GM21423 (cell line): Measurements from ENCODE around the gene OR5M10.
"Not testable (repeated sequence)": the region's sequence is repeated elsewhere in the genome, so short reads cannot be mapped to it uniquely, and the experiment has no call there.

ENCODE experiments used
- ATAC-seq: cut with Tn5 transposase; IDR thresholded peaks from one replicate; pipeline ENCODE4 v1.9.1; 2021; ENCODE audit warnings: mild to moderate bottlenecking, moderate library complexity; ENCODE audit not compliant: unreplicated experiment

OR5M10 gene

DNA sequence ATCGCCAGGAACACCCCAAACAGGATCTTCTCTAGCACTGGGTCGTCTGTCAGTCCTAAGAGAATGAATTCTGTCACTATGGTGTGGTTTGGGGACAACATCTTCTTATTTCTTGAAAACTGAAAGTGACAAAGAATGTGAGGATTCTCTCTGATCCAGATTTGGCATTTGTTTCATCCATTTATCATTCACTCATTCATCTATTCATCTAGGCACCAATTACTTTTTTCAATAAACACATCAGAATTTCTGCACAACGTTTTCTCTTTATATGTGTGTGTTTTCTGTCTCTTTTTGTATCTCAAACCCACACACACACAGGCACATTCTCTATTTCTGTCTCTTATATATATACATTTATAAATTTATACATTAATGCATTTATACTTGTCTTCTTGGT lies at the start of gene OR5M10:
Gene OR5M10 (minus strand): TSS at position 101 of the 400 bp plus-strand sequence. CDS start 0 bp downstream, at position 101.
- no peak for ATAC-seq

DNA sequence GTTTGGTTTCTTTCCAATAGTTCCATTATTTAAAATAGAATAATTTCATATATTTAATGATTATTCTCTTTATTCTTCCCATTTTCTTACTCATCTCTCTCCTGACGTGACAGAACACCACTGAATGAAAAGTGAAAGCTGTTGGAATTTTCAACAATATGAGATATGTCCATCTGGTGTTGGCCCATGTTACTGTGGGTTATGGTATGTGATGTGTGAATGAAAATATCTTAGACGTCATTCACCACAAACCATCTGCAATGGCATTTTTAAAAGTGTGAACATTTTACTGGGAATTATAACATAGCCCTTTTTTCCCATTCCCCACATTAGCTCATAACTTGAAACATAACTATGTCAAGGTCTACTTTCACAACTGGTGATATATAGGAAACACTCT lies 48.4 kb upstream of the OR5M10 start:
- ATAC-seq, result no peak

DNA sequence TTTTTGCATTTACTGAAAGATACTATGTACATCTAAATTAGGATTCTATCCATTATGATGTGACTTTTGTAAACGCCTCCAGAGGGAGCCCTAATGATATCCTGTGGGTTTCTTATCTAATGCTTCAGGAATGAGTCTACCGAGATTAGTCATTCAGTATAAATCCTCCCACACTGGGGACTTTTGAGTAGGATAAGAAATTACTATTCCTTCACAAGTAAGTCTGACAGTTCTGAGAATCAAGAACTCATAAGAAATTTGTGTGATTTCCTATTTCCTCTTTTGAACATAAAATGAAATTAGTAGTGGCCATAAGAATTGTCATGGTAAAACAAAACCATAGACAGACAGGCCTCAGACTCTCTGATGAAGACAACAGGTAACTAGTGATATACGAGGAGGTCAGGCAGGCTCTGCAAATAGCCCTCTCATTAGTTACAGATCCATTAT lies 47.2 kb upstream of the OR5M10 start:
- ATAC-seq, result no peak

DNA sequence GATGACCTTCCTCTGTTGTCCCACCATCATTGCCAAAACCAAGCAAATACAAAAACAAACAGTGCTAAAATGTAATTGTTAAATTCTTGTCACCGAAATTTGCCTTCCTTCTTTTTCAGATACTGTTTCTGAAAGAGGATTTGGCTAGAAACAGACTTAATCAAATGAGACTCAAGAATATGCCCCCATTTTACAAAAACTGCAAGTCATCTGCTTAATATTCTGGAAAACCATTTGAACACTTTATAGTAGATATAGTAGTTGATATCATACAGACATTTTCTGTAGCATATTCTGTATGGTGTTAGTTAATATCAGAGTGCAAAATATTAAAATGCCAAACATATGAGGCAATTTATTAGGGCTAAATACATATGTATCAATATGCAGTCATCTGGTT lies 33.7 kb upstream of the OR5M10 start:
- ATAC-seq, result no peak

DNA sequence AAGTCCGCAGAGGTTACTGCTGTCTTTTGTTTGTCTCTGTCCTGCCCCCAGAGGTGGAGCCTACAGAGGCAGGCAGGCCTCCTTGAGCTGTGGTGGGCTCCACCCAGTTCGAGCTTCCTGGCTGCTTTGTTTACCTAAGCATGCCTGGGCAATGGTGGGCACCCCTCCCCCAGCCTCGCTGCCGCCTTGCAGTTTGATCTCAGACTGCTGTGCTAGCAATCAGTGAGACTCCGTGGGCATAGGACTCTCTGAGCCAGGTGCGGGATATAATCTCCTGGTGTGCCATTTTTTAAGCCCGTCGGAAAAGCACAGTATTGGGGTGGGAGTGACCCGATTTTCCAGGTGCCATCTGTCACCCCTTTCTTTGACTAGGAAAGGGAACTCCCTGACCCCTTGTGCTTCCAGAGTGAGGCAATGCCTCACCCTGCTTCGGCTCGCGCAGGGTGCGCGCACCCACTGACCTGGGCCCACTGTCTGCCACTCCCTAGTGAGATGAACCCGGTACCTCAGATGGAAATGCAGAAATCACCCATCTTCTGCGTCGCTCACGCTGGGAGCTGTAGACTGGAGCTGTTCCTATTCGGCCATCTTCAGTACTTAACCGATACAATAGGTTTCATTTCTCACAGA lies 14.7 kb upstream of the OR5M10 start:
- ATAC-seq, result not testable (repeated sequence)

DNA sequence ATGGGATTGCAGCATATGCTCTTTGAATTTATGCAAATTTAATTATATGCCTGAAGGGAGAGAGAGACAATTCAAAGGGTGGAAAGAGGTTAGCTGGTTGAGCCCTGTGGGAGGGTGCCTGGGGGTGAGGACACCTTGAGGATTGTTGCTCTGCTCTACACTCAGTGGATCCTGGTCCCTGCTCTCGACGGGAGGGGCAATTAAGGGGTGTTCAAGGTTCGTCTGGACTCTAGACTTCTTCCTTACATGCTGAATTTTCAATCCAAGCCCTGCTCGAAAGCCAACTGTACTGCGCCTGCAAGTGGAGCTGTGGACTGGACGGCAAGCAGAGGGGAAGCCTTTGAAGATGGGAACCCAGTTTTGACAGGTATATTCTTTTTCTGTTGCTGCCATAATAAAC lies 18.9 kb downstream of the OR5M10 start:
- no peak for ATAC-seq

DNA sequence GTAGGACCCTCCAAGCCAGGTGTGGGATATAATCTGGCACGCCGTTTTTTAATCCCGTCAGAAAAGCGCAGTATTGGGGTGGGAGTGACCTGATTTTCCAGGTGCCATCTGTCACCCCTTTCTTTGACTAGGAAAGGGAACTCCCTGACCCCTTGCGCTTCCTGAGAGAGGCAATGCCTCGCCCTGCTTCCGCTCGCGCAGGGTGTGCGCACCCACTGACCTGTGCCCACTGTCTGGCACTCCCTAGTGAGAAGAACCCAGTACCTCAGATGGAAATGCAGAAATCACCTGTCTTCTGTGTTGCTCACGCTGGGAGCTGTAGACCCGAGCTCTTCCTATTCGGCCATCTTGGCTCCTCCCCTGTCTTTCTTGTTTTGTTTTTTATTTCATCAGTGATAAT lies 22.8 kb downstream of the OR5M10 start:
- ATAC-seq, result not testable (repeated sequence)

DNA sequence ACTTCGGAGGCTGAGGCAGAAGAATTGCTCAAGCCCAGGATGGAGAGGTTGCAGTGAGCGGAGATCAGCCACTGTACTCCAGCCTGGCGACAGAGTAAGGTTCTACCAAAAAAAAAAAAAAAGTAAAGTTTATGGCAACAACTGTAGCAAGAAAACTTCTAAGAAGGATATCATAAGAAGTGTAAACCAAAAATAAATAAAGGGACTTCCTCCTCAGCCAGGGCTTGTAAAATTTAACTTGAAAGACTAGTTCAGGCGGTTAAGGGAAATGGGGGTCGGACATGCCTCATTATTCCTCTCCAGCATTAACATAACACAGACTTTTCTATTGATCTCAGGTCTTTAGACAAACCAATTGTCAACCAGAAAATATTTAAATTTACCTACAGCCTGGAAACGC lies 32.0 kb downstream of the OR5M10 start:
- no peak for ATAC-seq

DNA sequence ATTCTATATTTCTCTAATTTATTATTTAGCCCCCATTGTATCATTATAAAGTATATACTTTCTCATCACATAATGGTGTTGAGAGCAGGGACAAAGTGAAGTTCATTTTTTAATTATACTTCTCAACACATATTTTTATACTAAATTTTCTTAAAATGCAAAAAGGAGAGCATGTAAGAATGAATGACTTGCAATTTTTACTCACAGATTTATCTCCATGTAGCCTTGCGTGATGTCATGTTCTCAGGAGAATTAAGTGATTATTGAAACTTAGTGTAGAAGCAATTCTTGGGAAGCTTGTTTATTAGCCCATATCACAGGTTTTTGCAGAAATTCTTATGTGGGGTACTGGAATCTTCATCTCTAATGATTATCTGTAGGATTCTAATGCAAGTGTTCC lies 33.8 kb downstream of the OR5M10 start:
- ATAC-seq, result no peak

DNA sequence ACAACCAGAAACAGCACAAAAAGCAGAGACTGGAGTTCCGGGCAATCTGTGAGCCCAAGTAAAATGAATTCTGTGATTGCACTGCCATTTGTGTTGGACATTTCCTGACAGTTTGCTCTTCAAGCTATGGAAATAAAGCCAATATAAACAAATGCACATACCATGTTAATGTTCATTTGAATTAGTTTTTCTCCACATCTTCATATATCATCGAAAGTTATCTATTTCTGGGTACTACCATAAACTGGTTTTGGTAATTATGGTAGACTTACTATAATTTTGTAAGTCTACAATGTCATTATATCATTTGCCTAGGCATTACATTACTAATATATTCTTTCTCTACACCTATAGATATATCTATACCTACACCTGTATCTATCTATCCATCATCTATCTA lies 34.4 kb downstream of the OR5M10 start, which contains the start of gene OR5M11:
Gene OR5M11 (minus strand): TSS at position 101 of the 400 bp plus-strand sequence. CDS start 0 bp downstream, at position 101.
- no peak for ATAC-seq

DNA sequence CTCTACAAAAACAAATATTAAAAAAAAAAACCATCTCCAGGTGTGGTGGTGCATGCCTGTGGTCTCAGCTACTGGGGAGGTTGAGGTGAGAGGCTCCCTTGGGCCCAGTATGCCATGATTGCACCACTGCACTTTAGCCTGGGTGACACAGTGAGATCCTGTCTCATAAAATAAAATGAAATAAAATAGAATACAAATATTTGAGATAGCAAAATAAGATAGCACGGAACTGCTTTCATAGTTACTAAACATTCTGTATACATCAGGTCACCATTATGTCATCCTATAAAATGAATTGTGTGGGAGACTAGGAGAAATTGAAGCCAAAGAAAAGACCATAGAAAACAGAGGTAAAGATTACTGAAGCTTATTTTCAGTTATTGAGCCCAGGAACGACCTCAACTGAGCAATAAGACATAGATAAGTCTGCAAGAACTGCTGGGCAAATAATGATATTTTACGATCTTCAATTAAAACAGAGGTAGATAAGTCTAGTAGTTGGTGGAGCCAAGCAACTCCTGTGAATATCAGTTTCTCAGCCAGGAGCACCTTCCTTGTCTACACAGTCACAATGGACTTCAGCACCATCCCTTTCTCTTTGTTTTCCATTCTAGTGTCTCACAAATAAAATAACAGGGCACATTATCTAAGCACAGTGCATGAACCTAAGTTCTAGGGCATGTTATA lies 44.3 kb downstream of the OR5M10 start:
- no peak for ATAC-seq

DNA sequence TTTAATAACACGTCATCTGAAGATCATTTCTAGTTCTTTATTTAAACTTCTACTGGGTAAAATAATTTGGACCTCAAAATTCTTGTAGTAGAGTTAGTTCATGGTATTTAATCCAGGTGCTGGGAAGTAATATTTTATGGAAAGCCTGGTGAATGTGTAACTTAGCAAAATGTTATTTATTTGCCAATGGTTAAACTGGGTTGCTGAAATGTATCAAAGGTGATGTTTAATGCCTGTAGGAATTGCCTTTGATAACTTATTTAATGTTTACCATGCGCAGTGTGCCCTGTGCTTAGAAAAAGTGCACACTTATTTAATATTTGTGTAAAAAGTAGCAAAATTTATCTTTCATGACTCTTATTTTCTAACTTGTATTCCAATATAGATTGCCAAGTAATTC lies 45.7 kb downstream of the OR5M10 start:
- no peak for ATAC-seq
